Breast epithelium (tissue), 4 donors: ENCODE data around the gene PRF1. TPM values are rescaled to one million over a fixed set of nuclear protein-coding genes. Genes with fewer than 3 reads are reported as not detected.

Source experiments
- DNase-seq, 2 donors: peaks; one replicate each; pipeline ENCODE4 v3.0.0-alpha.2; 2019; ENCODE audit warnings: low spot score in 2 of 2
- H3K27ac ChIP-seq, 2 donors: fragments of 200-600 bp; sonication (generic) in 1 of 2; one replicate each; pipeline ENCODE4 v1.5.1; 2016 to 2019; ENCODE audit warnings: mild to moderate bottlenecking in 1 of 2
- H3K27me3 ChIP-seq, 2 donors: fragments of 200-600 bp; sonication (generic) in 1 of 2; one replicate each; pipeline versions ENCODE4 v1.5.1 to v1.6.0; 2017 to 2019; ENCODE audit warnings: control low read depth in 1 of 2, mild to moderate bottlenecking in 1 of 2
- H3K36me3 ChIP-seq: fragments of 200-600 bp; one replicate; pipeline ENCODE4 v1.5.1; 2019
- H3K4me1 ChIP-seq, 2 donors: fragments of 200-600 bp; sonication (generic); one replicate each; pipeline ENCODE4 v1.5.1; 2016 to 2019; ENCODE audit warnings: control low read depth in 1 of 2
- H3K4me3 ChIP-seq, 3 donors: fragments of 200-600 bp; sonication (generic); 1 replicate in 2 of 3; 2 replicates in 1 of 3; pipeline ENCODE4 v1.5.1; 2016 to 2019; ENCODE audit warnings: mild to moderate bottlenecking in 3 of 3, moderate library complexity in 2 of 3
- H3K9me3 ChIP-seq, 2 donors: fragments of 200-600 bp; sonication (generic) in 1 of 2; one replicate each; pipeline ENCODE4 v1.5.1; 2016 to 2019; ENCODE audit warnings: control low read depth in 1 of 2
- POLR2A ChIP-seq: fragments of 450-650 bp; IDR thresholded peaks from one replicate; pipeline ENCODE4 v1.6.1; 2016; ENCODE audit warnings: antibody characterized with exemption, mild to moderate bottlenecking, moderate library complexity
- POLR2AphosphoS5 ChIP-seq, 3 donors: sonication (generic); formaldehyde crosslinking; IDR thresholded peaks; one replicate each; pipeline ENCODE4 v1.6.1; 2017; ENCODE audit warnings: antibody characterized with exemption in 3 of 3
- intact Hi-C: fragments of 100-400 bp; cut with DNase I; formaldehyde crosslinking; loops from one replicate; pipeline ENCODE4 v1.15.1; 2023; ENCODE audit warnings: low total_unique reads
- total RNA-seq, 3 donors: library from RNA; depleted of rRNA; stranded (reverse); fragments of >200 nt; gene quantifications; one replicate each; pipeline ENCODE4 v1.1.0, GENCODE V29; 2016
- TF ChIP-seq, protein P1 (sequence below), 3 donors: fragments of 450-650 bp; IDR thresholded peaks; one replicate each; pipeline ENCODE4 v1.5.1; 2016 to 2017; ENCODE audit warnings: antibody characterized with exemption in 3 of 3, mild to moderate bottlenecking in 3 of 3, moderate library complexity in 3 of 3

Gene PRF1
- total RNA-seq, 3 donors from 2014 or later = 2.2 to 4.3 (median 2.2) TPM

DNA sequence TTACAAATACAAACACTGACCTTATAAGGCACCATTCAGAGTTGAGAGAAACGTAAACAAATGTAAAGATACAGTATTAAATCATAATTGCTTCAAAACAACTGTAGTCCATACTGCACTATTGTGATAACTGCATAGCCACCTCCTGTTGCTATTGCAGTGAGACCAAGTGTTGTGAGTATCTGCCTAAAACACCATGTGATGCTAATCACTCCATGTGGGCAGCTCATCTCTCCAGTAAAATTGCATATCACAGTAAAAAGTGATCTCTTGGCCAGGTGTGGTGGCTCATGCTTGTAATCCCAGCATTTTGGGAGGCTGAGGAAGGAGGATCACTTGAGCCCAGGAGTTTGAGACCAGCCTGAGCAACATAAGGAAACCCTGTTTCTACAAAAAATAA lies 26.8 kb upstream of the PRF1 start:
- Histone ChIP-seq H3K27ac (no peak overlapping the region), H3K36me3 (no peaks in the 10 kb centered on the region), H3K27me3 (no peaks in the 10 kb centered on the region), H3K9me3 (peaks cover 0 to 8% of the 10 kb centered on the region in 2 donors), H3K4me3 (no peak overlapping the region), H3K4me1 (no peaks in the 10 kb centered on the region)
- DNase-seq = no peak
- intact Hi-C loops = no loop called here
- TF ChIP-seq, protein P1, sequence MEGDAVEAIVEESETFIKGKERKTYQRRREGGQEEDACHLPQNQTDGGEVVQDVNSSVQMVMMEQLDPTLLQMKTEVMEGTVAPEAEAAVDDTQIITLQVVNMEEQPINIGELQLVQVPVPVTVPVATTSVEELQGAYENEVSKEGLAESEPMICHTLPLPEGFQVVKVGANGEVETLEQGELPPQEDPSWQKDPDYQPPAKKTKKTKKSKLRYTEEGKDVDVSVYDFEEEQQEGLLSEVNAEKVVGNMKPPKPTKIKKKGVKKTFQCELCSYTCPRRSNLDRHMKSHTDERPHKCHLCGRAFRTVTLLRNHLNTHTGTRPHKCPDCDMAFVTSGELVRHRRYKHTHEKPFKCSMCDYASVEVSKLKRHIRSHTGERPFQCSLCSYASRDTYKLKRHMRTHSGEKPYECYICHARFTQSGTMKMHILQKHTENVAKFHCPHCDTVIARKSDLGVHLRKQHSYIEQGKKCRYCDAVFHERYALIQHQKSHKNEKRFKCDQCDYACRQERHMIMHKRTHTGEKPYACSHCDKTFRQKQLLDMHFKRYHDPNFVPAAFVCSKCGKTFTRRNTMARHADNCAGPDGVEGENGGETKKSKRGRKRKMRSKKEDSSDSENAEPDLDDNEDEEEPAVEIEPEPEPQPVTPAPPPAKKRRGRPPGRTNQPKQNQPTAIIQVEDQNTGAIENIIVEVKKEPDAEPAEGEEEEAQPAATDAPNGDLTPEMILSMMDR (IDR thresholded peaks at IDR 0.05) = no peak
- TF ChIP-seq POLR2AphosphoS5 (IDR thresholded peaks at IDR 0.05) (no peak), POLR2A (no peak)

- TF ChIP-seq, protein P1 (IDR thresholded peaks at IDR 0.05) = no peak
- no peak for TF ChIP-seq POLR2A
- TF ChIP-seq POLR2AphosphoS5 (IDR thresholded peaks at IDR 0.05) = no peak
- no peak for DNase-seq
- Histone ChIP-seq H3K36me3 (no peaks in the 10 kb centered on the region), H3K27ac (no peak overlapping the region), H3K4me3 (no peak overlapping the region), H3K27me3 (no peaks in the 10 kb centered on the region), H3K9me3 (peaks cover 0 to 8% of the 10 kb centered on the region in 2 donors), H3K4me1 (no peaks in the 10 kb centered on the region)
- intact Hi-C loops = no loop called here
Measured at GRCh38 chr10:70626056-70626455, 23.5 kb upstream of the PRF1 start.

DNA sequence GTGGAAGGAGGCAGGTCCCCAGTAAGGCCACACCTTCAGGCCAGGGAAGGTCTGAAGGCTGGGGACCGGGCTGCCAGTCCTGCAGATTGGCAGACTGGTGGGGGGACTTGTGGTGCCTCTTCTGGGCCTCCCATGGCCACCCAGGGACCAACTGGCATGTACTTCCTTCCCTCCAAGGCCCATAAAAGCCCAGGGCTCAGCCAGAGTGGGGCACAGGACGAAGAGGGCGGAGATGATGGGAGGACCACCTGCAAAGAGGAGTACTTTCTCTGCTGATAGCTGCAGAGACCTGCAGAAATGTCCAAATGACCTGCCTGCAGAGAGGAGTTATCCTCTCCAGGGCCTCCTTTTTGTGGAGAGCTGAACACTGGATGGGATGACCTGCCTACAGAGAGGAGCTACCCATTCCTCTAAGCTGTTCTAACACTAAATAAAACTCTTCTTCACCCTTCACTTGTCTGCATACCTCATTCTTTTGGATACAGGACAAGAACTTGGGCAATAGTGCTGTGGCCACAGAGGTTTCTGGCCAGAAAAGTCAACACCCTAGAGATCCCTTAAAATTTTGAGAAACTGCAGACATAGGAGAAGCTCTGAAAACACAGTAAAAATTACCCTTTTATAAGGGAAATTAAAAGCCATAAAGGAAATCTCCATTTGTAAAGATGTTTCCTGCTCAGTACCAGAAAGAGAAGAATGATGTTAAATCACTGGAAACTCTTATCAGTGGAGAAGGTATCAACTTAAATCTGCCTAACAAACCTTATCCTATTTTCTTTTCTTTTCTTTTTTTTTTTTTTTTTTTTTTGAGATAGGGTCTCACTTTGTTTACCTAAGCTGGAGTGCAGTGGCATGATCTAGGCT lies 20.7 kb upstream of the PRF1 start:
- Histone ChIP-seq H3K27me3 (no peaks in the 10 kb centered on the region), H3K4me1 (no peaks in the 10 kb centered on the region), H3K36me3 (no peaks in the 10 kb centered on the region), H3K27ac (no peak overlapping the region), H3K4me3 (no peak overlapping the region), H3K9me3 (peaks cover 0 to 6% of the 10 kb centered on the region in 2 donors)
- TF ChIP-seq POLR2AphosphoS5 (IDR thresholded peaks at IDR 0.05) = no peak
- TF ChIP-seq, protein P1 (IDR thresholded peaks at IDR 0.05) = no peak
- TF ChIP-seq POLR2A = no peak
- intact Hi-C loops = no loop called here
- DNase-seq = no peak

GRCh38 chr10:70622541-70622940 lies 20.0 kb upstream of the PRF1 start:
- no peaks in the 10 kb centered on the region for H3K4me1 ChIP-seq
- no peak overlapping the region for H3K27ac ChIP-seq
- H3K4me3 ChIP-seq = no peak overlapping the region
- H3K36me3 ChIP-seq = no peaks in the 10 kb centered on the region
- peaks cover 0 to 6% of the 10 kb centered on the region in 2 donors for H3K9me3 ChIP-seq
- DNase-seq = no peak
- H3K27me3 ChIP-seq = no peaks in the 10 kb centered on the region
- TF ChIP-seq POLR2A = no peak
- no peak for TF ChIP-seq POLR2AphosphoS5 (IDR thresholded peaks at IDR 0.05)
- TF ChIP-seq, protein P1 (IDR thresholded peaks at IDR 0.05) = no peak
- intact Hi-C loops = no loop called here

GRCh38 chr10:70621503-70622078 lies 19.1 kb upstream of the PRF1 start:
- H3K27ac ChIP-seq = no peak overlapping the region

More at GRCh38 chr10:70621503-70622078, 19.1 kb upstream of the PRF1 start:
- H3K4me3 ChIP-seq = no peak overlapping the region
- no peaks in the 10 kb centered on the region for H3K27me3 ChIP-seq
- intact Hi-C loops = no loop called here
- TF ChIP-seq POLR2AphosphoS5 (IDR thresholded peaks at IDR 0.05) = no peak
- TF ChIP-seq, protein P1 (IDR thresholded peaks at IDR 0.05) = no peak
- no peak for TF ChIP-seq POLR2A
- no peak for DNase-seq
- no peaks in the 10 kb centered on the region for H3K4me1 ChIP-seq
- H3K9me3 ChIP-seq = peaks cover 0 to 6% of the 10 kb centered on the region in 2 donors
- no peaks in the 10 kb centered on the region for H3K36me3 ChIP-seq
